GM23338 (cell line): ENCODE data around the gene MATN3.
"Not testable (repeated sequence)": the region's sequence is repeated elsewhere in the genome, so short reads cannot be mapped to it uniquely, and the experiment has no call there.

ENCODE experiments used
- CREB1 ChIP-seq: fragments of 250-450 bp; sonication (Bioruptor Pico); IDR thresholded peaks from 2 replicates; pipeline ENCODE4 v1.5.0; 2020; ENCODE audit warnings: low read depth, mild to moderate bottlenecking, moderate library complexity
- EZH2 ChIP-seq: fragments of 200-600 bp; sonication (generic); IDR thresholded peaks from one replicate; pipeline ENCODE4 v1.8.0; 2017; ENCODE audit warnings: antibody characterized with exemption, mild to moderate bottlenecking, low read depth; ENCODE audit not compliant: unreplicated experiment
- EZH2phosphoT487 ChIP-seq: fragments of 200-600 bp; sonication (generic); IDR thresholded peaks from one replicate; pipeline ENCODE4 v1.8.1; 2018; ENCODE audit warnings: antibody characterized with exemption; ENCODE audit not compliant: unreplicated experiment
- POLR2AphosphoS5 ChIP-seq: IDR thresholded peaks from 2 replicates; pipeline ENCODE4 v1.6.1; 2016; ENCODE audit warnings: antibody characterized with exemption, low read depth
- STAT1 ChIP-seq: IDR thresholded peaks from one replicate; pipeline ENCODE4 v1.6.1; 2016; ENCODE audit warnings: antibody characterized with exemption; ENCODE audit not compliant: unreplicated experiment
- ZNF331 ChIP-seq: fragments of 250-450 bp; sonication (Bioruptor Pico); IDR thresholded peaks from 2 replicates; pipeline ENCODE4 v1.5.0; 2020; ENCODE audit warnings: low read depth, mild to moderate bottlenecking, moderate library complexity
- TF ChIP-seq, protein P1 (sequence below), 2 experiments: fragments of 200-600 bp in 1 of 2; sonication (generic) in 1 of 2; conservative IDR thresholded peaks; 2 replicates each; pipeline versions ENCODE4 v1.5.1 to v1.6.1; 2016 to 2017; ENCODE audit warnings: antibody characterized with exemption in 2 of 2, low read depth in 2 of 2, mild to moderate bottlenecking in 2 of 2, moderate library complexity in 1 of 2
- TF ChIP-seq, protein P2 (sequence below): IDR thresholded peaks from one replicate; pipeline ENCODE4 v1.6.1; 2018; ENCODE audit warnings: antibody characterized with exemption; ENCODE audit not compliant: unreplicated experiment

DNA sequence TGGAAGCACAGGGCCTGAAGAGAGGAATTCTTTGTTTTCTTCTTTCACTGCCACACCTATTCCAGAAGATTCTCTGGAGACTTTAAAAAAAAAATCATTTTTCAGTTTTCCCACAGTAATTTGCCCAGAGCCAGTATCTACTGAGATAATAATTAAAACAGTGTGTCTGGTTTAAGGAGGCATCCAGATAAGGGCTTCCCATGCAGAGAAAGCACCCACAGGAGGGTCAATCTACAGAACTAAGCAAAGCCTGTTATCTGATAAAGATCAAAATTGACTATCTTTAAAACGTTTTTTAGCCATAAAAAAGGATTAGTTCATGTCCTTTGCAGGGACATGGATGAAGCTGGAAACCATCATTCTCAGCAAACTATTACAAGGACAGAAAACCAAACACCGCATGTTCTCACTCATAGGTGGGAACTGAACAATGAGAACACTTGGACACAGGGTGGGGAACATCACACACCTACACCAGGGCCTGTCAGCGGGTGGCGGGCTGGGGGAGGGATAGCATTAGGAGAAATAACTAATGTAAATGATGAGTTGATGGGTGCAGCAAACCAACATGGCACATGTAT lies 33.3 kb upstream of the MATN3 start:
- TF ChIP-seq, protein P1, sequence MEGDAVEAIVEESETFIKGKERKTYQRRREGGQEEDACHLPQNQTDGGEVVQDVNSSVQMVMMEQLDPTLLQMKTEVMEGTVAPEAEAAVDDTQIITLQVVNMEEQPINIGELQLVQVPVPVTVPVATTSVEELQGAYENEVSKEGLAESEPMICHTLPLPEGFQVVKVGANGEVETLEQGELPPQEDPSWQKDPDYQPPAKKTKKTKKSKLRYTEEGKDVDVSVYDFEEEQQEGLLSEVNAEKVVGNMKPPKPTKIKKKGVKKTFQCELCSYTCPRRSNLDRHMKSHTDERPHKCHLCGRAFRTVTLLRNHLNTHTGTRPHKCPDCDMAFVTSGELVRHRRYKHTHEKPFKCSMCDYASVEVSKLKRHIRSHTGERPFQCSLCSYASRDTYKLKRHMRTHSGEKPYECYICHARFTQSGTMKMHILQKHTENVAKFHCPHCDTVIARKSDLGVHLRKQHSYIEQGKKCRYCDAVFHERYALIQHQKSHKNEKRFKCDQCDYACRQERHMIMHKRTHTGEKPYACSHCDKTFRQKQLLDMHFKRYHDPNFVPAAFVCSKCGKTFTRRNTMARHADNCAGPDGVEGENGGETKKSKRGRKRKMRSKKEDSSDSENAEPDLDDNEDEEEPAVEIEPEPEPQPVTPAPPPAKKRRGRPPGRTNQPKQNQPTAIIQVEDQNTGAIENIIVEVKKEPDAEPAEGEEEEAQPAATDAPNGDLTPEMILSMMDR (conservative IDR thresholded peaks at IDR 0.05; ENCODE audit: low read depth in 2 of 2): not testable (repeated sequence)
- TF ChIP-seq POLR2AphosphoS5; EZH2; EZH2phosphoT487; CREB1; ZNF331 (CRISPR knock-in tag); STAT1: not testable (repeated sequence)
- TF ChIP-seq, protein P2, sequence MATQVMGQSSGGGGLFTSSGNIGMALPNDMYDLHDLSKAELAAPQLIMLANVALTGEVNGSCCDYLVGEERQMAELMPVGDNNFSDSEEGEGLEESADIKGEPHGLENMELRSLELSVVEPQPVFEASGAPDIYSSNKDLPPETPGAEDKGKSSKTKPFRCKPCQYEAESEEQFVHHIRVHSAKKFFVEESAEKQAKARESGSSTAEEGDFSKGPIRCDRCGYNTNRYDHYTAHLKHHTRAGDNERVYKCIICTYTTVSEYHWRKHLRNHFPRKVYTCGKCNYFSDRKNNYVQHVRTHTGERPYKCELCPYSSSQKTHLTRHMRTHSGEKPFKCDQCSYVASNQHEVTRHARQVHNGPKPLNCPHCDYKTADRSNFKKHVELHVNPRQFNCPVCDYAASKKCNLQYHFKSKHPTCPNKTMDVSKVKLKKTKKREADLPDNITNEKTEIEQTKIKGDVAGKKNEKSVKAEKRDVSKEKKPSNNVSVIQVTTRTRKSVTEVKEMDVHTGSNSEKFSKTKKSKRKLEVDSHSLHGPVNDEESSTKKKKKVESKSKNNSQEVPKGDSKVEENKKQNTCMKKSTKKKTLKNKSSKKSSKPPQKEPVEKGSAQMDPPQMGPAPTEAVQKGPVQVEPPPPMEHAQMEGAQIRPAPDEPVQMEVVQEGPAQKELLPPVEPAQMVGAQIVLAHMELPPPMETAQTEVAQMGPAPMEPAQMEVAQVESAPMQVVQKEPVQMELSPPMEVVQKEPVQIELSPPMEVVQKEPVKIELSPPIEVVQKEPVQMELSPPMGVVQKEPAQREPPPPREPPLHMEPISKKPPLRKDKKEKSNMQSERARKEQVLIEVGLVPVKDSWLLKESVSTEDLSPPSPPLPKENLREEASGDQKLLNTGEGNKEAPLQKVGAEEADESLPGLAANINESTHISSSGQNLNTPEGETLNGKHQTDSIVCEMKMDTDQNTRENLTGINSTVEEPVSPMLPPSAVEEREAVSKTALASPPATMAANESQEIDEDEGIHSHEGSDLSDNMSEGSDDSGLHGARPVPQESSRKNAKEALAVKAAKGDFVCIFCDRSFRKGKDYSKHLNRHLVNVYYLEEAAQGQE: not testable (repeated sequence)
